Choroid plexus epithelial cell (primary cell): ENCODE measurements around the gene ENOX2.

Source experiments
- DNase-seq: peaks from one replicate; pipeline ENCODE4 v3.0.0-alpha.2; 2010; ENCODE audit warnings: low read depth
- H3K4me3 ChIP-seq: 2 replicates; pipeline ENCODE4 v1.5.1; 2011; ENCODE audit warnings: low read depth, mild to moderate bottlenecking, control low read depth, low read length, moderate library complexity
- CTCF ChIP-seq: conservative IDR thresholded peaks from 2 replicates; pipeline ENCODE4 v1.5.1; 2011; ENCODE audit warnings: low read depth, mild to moderate bottlenecking, control low read depth, inconsistent platforms, low read length, moderate library complexity

Gene ENOX2

GRCh38 chrX:130778773-130779172 is 124.2 kb downstream of the ENOX2 start:
- no peak overlapping the region for H3K4me3 ChIP-seq
- DNase-seq = no peak
- no peak for TF ChIP-seq CTCF

- TF ChIP-seq CTCF = no peak
- no peak for DNase-seq
- H3K4me3 ChIP-seq = no peak overlapping the region
These were observed 127.2 kb downstream of the ENOX2 start for GRCh38 chrX:130775849-130776248.

- TF ChIP-seq CTCF = no peak
- no peak for DNase-seq
- no peak overlapping the region for H3K4me3 ChIP-seq
These were observed 130.2 kb downstream of the ENOX2 start for GRCh38 chrX:130772776-130773143.

- no peak for TF ChIP-seq CTCF
- DNase-seq = peak; percentile 53
These were observed 130.8 kb downstream of the ENOX2 start for GRCh38 chrX:130772105-130772775.

GRCh38 chrX:130771648-130772047 is 131.4 kb downstream of the ENOX2 start:
- no peak overlapping the region for H3K4me3 ChIP-seq
- no peak for TF ChIP-seq CTCF
- peak; percentile 17 for DNase-seq

More at GRCh38 chrX:130772105-130772775, 130.8 kb downstream of the ENOX2 start:
- H3K4me3 ChIP-seq = no peak overlapping the region

- H3K4me3 ChIP-seq = no peak overlapping the region
- no peak for DNase-seq
- TF ChIP-seq CTCF = no peak
These were observed 131.8 kb downstream of the ENOX2 start for GRCh38 chrX:130771230-130771629.

- TF ChIP-seq CTCF = no peak
- peak; percentile 87 for DNase-seq
- H3K4me3 ChIP-seq = no peak overlapping the region
These were observed 132.4 kb downstream of the ENOX2 start for GRCh38 chrX:130770615-130771014.
